Mesenchymal stem cell (in vitro differentiated cells and primary cell): ENCODE data around the gene PIPOX.
A peak's percentile ranks its signal among the peaks of the same experiment; 100 is the strongest.

Source experiments
- DNase-seq: peaks from one replicate; pipeline ENCODE4 v3.0.0-alpha.2; 2013
- H2AFZ ChIP-seq: one replicate; pipeline ENCODE4 v1.6.1; 2013; ENCODE audit warnings: low read depth, mild to moderate bottlenecking, control low read depth, inconsistent platforms, low read length, moderate library complexity
- H2AK5ac ChIP-seq: 2 replicates; pipeline ENCODE4 v1.6.1; 2013; ENCODE audit warnings: low read length, moderate library complexity, mild to moderate bottlenecking, inconsistent platforms; ENCODE audit not compliant: severe bottlenecking
- H2BK120ac ChIP-seq: one replicate; pipeline ENCODE4 v1.6.1; 2013; ENCODE audit warnings: low read depth, mild to moderate bottlenecking, inconsistent platforms, low read length, moderate library complexity
- H2BK12ac ChIP-seq, 2 experiments: one replicate each; pipeline ENCODE4 v1.6.1; 2013; ENCODE audit warnings: inconsistent platforms in 2 of 2, low read length in 2 of 2, mild to moderate bottlenecking in 2 of 2, moderate library complexity in 2 of 2, control low read depth in 1 of 2
- H2BK15ac ChIP-seq: one replicate; pipeline ENCODE4 v1.6.1; 2013; ENCODE audit warnings: mild to moderate bottlenecking, low read depth, inconsistent platforms; ENCODE audit not compliant: poor library complexity, severe bottlenecking
- H2BK5ac ChIP-seq: 2 replicates; pipeline ENCODE4 v1.6.1; 2013; ENCODE audit warnings: low read depth, mild to moderate bottlenecking, low read length, control low read depth, inconsistent platforms; ENCODE audit not compliant: poor library complexity, severe bottlenecking
- H3K14ac ChIP-seq, 2 experiments: one replicate each; pipeline ENCODE4 v1.6.1; 2013; ENCODE audit warnings: inconsistent platforms in 2 of 2, low read length in 2 of 2, control low read depth in 1 of 2, mild to moderate bottlenecking in 1 of 2, moderate library complexity in 1 of 2
- H3K18ac ChIP-seq, 2 experiments: one replicate each; pipeline ENCODE4 v1.6.1; 2013; ENCODE audit warnings: inconsistent platforms in 2 of 2, low read length in 2 of 2, control low read depth in 1 of 2, low read depth in 1 of 2, mild to moderate bottlenecking in 1 of 2
- H3K23ac ChIP-seq, 2 experiments: one replicate each; pipeline ENCODE4 v1.6.1; 2013; ENCODE audit warnings: inconsistent platforms in 2 of 2, low read length in 2 of 2, mild to moderate bottlenecking in 2 of 2, moderate library complexity in 2 of 2, control low read depth in 1 of 2
- H3K27ac ChIP-seq: 2 replicates; pipeline ENCODE4 v1.5.1; 2013; ENCODE audit warnings: mild to moderate bottlenecking, moderate library complexity, low read length, control low read depth, inconsistent platforms; ENCODE audit not compliant: poor library complexity, severe bottlenecking
- H3K27me3 ChIP-seq, 2 experiments: 2 replicates each; pipeline versions ENCODE4 v1.6.1 to v1.7.0; 2013; ENCODE audit warnings: low read length in 2 of 2, mild to moderate bottlenecking in 2 of 2, moderate library complexity in 2 of 2, control low read depth in 1 of 2, inconsistent platforms in 1 of 2; ENCODE audit not compliant: control insufficient read depth in 1 of 2, insufficient read depth in 1 of 2
- H3K36me3 ChIP-seq, 2 experiments: 2 replicates each; pipeline versions ENCODE4 v1.6.1 to v1.7.0; 2013; ENCODE audit warnings: low read length in 2 of 2, control low read depth in 1 of 2, inconsistent platforms in 1 of 2, low read depth in 1 of 2, mild to moderate bottlenecking in 1 of 2; ENCODE audit not compliant: insufficient read depth in 2 of 2, control insufficient read depth in 1 of 2
- H3K4ac ChIP-seq, 2 experiments: one replicate each; pipeline ENCODE4 v1.6.1; 2013; ENCODE audit warnings: inconsistent platforms in 2 of 2, low read length in 2 of 2, mild to moderate bottlenecking in 2 of 2, moderate library complexity in 2 of 2, control low read depth in 1 of 2, low read depth in 1 of 2
- H3K4me1 ChIP-seq: 2 replicates; pipeline ENCODE4 v1.6.1; 2013; ENCODE audit warnings: low read depth, low read length, control low read depth; ENCODE audit not compliant: control insufficient read depth, insufficient read depth
- H3K4me2 ChIP-seq: 2 replicates; pipeline ENCODE4 v1.6.1; 2013; ENCODE audit warnings: low read length, mild to moderate bottlenecking, inconsistent platforms; ENCODE audit not compliant: poor library complexity, severe bottlenecking
- H3K4me3 ChIP-seq, 2 experiments: 2 replicates each; pipeline versions ENCODE4 v1.5.1 to v1.7.0; 2013; ENCODE audit warnings: low read length in 2 of 2, mild to moderate bottlenecking in 2 of 2, control low read depth in 1 of 2, low read depth in 1 of 2; ENCODE audit not compliant: insufficient read depth in 1 of 2
- H3K79me1 ChIP-seq: replicated peaks from 2 replicates; pipeline ENCODE4 v1.6.1; 2013; ENCODE audit warnings: mild to moderate bottlenecking, control low read depth, low read length, inconsistent platforms; ENCODE audit not compliant: poor library complexity, severe bottlenecking
- H3K9ac ChIP-seq: 2 replicates; pipeline ENCODE4 v1.7.0; 2013; ENCODE audit warnings: mild to moderate bottlenecking, low read length, moderate library complexity
- H3K9me3 ChIP-seq: 2 replicates; pipeline ENCODE4 v1.7.0; 2013; ENCODE audit warnings: mild to moderate bottlenecking, low read length; ENCODE audit not compliant: control insufficient read depth
- H4K8ac ChIP-seq: one replicate; pipeline ENCODE4 v1.6.1; 2013; ENCODE audit warnings: inconsistent platforms, mild to moderate bottlenecking, low read length, moderate library complexity
- H4K91ac ChIP-seq: one replicate; pipeline ENCODE4 v1.6.1; 2013; ENCODE audit warnings: mild to moderate bottlenecking, low read length, inconsistent platforms
- WGBS: methylation state at CpG from one replicate; pipeline ENCODE4 v1.1.7; 2013; ENCODE audit warnings: mixed read lengths; 5-methylcytosine and 5-hydroxymethylcytosine counted together

Gene PIPOX

GRCh38 chr17:29034510-29034909 is 8.4 kb upstream of the PIPOX start:
- 71% methylated on average over 1 of the region's 1 CpG for WGBS
- H3K36me3 ChIP-seq = no peaks in the 10 kb centered on the region

GRCh38 chr17:29036584-29036983 is 6.4 kb upstream of the PIPOX start:
- no peak overlapping the region for H2BK120ac ChIP-seq
- no peak overlapping the region for H3K27ac ChIP-seq
- no peak overlapping the region for H3K9ac ChIP-seq
- H3K4me1 ChIP-seq = peaks cover 9% of the 10 kb centered on the region
- H3K14ac ChIP-seq = no peak overlapping the region
- H2BK15ac ChIP-seq = no peak overlapping the region
- no peak overlapping the region for H4K91ac ChIP-seq
- WGBS = 45% methylated on average over 4 of the region's 5 CpGs
- H3K4me2 ChIP-seq = no peak overlapping the region
- peaks cover 48% of the 10 kb centered on the region for H3K9me3 ChIP-seq
- no peak overlapping the region for H3K4me3 ChIP-seq
- no peak overlapping the region for H3K23ac ChIP-seq
- no peak overlapping the region for H3K4ac ChIP-seq
- H2AK5ac ChIP-seq = no peak overlapping the region
- DNase-seq = no peak
- peaks cover 36 to 74% of the 10 kb centered on the region in 2 experiments for H3K27me3 ChIP-seq
- no peaks in the 10 kb centered on the region for H3K79me1 ChIP-seq
- no peak overlapping the region for H2BK12ac ChIP-seq
- no peak overlapping the region for H2BK5ac ChIP-seq
- H2AFZ ChIP-seq = no peak overlapping the region
- H3K18ac ChIP-seq = no peak overlapping the region
- no peak overlapping the region for H4K8ac ChIP-seq
- H3K36me3 ChIP-seq = no peaks in the 10 kb centered on the region

More at GRCh38 chr17:29034510-29034909, 8.4 kb upstream of the PIPOX start:
- Histone ChIP-seq H3K9ac (no peak overlapping the region), H3K9me3 (peaks cover 48% of the 10 kb centered on the region), H3K4me1 (peaks cover 4% of the 10 kb centered on the region), H3K14ac (no peak overlapping the region), H2AFZ (no peak overlapping the region), H4K8ac (no peak overlapping the region), H3K4me3 (peak overlapping the region in 1 of 2 experiments; percentile 13), H3K23ac (no peak overlapping the region), H3K4ac (no peak overlapping the region), H4K91ac (no peak overlapping the region), H2BK5ac (no peak overlapping the region), H2AK5ac (no peak overlapping the region), H2BK15ac (no peak overlapping the region), H2BK12ac (no peak overlapping the region), H3K27ac (no peak overlapping the region), H3K27me3 (peaks cover 43 to 91% of the 10 kb centered on the region in 2 experiments), H3K18ac (no peak overlapping the region), H3K4me2 (no peak overlapping the region), H3K79me1 (no peaks in the 10 kb centered on the region), H2BK120ac (no peak overlapping the region)
- DNase-seq = no peak

GRCh38 chr17:29037739-29038084 is 5.2 kb upstream of the PIPOX start:
- no peak overlapping the region for H3K4ac ChIP-seq
- no peak overlapping the region for H4K8ac ChIP-seq
- H3K27ac ChIP-seq = no peak overlapping the region
- peaks cover 7% of the 10 kb centered on the region for H3K4me1 ChIP-seq
- no peak overlapping the region for H3K9ac ChIP-seq
- peaks cover 47% of the 10 kb centered on the region for H3K9me3 ChIP-seq
- H3K23ac ChIP-seq = no peak overlapping the region
- no peak overlapping the region for H2AFZ ChIP-seq
- no peak overlapping the region for H3K14ac ChIP-seq
- no peaks in the 10 kb centered on the region for H3K79me1 ChIP-seq
- no peak overlapping the region for H4K91ac ChIP-seq
- no peak overlapping the region for H3K4me2 ChIP-seq
- H3K27me3 ChIP-seq = peaks cover 25 to 72% of the 10 kb centered on the region in 2 experiments
- H3K18ac ChIP-seq = no peak overlapping the region
- no peak overlapping the region for H3K4me3 ChIP-seq
- H2BK15ac ChIP-seq = no peak overlapping the region
- no peak overlapping the region for H2BK12ac ChIP-seq
- H2AK5ac ChIP-seq = no peak overlapping the region
- no peak for DNase-seq
- 90% methylated on average over 10 of the region's 10 CpGs for WGBS
- no peak overlapping the region for H2BK5ac ChIP-seq
- H2BK120ac ChIP-seq = no peak overlapping the region
- no peaks in the 10 kb centered on the region for H3K36me3 ChIP-seq

- Histone ChIP-seq H3K18ac (no peak overlapping the region), H3K27me3 (peaks cover 22 to 73% of the 10 kb centered on the region in 2 experiments), H4K91ac (no peak overlapping the region), H3K27ac (no peak overlapping the region), H4K8ac (no peak overlapping the region), H3K79me1 (no peaks in the 10 kb centered on the region), H3K23ac (no peak overlapping the region), H3K14ac (no peak overlapping the region), H3K4me2 (no peak overlapping the region), H3K9me3 (peaks cover 42% of the 10 kb centered on the region), H2BK5ac (no peak overlapping the region), H2BK120ac (no peak overlapping the region), H3K36me3 (no peaks in the 10 kb centered on the region), H2BK12ac (no peak overlapping the region), H3K4me1 (peaks cover 10% of the 10 kb centered on the region), H3K4ac (no peak overlapping the region), H2AK5ac (no peak overlapping the region), H2AFZ (no peak overlapping the region), H2BK15ac (no peak overlapping the region), H3K9ac (no peak overlapping the region), H3K4me3 (no peak overlapping the region)
- WGBS = 57% methylated on average over 15 of the region's 15 CpGs
- no peak for DNase-seq
Measured at GRCh38 chr17:29038085-29038795, 4.7 kb upstream of the PIPOX start.
